DMS53 (cell line): ENCODE measurements around the gene LRMDA.

ENCODE experiments used
- DNase-seq: peaks from one replicate; lab custom pipeline; 2025; lab: John Stamatoyannopoulos, UW

The LRMDA gene

DNA sequence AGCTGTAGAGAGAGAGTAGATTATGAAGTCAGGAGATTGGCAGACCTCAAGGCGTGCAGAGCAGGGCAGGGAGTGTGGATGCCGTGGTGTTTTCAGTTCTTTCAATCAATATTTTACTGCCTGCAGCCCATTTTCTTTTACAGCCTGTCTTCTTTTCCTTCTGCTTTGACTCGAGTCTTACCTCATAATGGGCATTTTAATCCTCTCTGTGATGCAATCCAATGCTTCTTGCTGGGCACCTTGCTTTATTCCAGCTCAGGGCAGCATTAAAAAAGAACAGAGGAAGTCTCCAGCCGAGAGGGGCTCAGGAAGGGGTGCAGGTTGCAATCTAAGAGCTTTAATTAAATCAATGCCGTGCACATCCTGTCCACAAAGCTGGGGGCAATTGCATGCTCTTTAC lies 839.0 kb downstream of the LRMDA start:
- DNase-seq: no peak

DNA sequence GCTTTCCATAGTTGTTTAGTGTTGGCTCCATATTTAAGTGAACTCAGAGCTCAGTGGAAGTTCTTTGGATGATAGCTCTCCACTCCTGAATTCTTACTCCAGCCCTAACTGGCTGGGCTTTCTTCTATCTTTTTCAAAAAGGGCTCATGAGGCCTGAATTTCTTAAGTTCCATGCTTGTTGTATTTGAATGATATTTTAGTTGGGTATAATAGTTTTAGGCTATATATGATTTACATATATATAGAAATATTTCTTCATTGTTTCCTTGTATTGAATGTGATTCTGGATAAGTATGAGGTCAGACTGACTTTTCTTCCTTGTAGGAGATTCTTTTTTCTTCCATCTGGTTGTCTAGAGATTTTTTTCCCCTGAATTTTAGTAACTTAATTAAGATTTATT lies 843.5 kb downstream of the LRMDA start:
- DNase-seq: no peak

DNA sequence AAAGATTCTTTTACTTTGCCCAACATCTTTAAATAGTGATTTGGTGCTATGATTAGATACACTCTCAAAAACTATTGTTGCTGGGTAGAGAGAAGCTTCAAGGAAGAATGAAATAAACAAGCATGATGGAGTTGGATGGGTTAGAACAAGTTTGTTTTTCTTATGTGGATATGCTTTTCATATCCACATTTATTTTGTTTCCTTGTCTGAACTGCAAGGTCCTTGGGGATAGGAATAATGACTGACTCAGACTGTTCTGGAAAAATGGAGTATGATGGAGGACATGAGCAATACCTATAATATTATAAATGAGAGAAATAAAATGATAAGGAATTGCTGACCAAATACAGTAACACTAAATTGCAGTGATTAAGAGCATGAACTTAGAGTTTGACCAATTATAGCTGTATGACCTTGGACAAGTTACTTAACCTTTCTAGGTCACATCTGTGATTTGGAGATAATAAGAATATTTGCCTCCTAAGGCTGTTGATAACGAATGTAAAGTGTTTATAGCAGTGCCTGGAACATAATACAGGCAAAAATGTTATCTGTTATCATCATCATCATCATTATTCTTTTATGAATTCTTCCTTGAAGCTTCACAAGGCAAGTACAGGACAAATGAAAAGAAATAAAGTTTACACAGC lies 847.5 kb downstream of the LRMDA start:
- no peak for DNase-seq

GRCh38 chr10:76281659-76282058 lies 850.2 kb downstream of the LRMDA start:
- no peak for DNase-seq

- DNase-seq: no peak
These were observed 850.9 kb downstream of the LRMDA start for GRCh38 chr10:76282061-76283025.

GRCh38 chr10:76284351-76284750 lies 852.9 kb downstream of the LRMDA start:
- DNase-seq: no peak

GRCh38 chr10:76285012-76285411 lies 853.6 kb downstream of the LRMDA start:
- DNase-seq: peak; percentile 6

DNA sequence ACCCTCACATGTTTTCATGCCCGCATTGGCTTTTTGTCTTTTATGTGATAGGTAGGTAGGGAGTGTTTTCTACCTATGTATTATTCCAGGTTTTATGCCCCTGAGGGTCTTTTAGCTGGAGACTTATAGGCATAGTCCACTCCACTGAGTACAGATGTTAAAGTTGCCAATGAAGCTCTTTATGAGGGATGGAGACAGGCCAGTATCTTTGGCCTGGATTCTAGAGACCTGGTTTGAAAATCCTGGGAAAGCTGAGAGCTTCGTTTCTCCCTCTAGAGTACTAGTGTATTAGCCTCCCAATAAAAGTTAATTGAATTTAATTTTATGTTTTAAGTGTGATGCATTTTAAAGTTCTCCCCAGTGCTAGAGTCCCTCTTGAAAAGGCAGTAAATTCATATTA lies 854.1 kb downstream of the LRMDA start:
- no peak for DNase-seq

DNA sequence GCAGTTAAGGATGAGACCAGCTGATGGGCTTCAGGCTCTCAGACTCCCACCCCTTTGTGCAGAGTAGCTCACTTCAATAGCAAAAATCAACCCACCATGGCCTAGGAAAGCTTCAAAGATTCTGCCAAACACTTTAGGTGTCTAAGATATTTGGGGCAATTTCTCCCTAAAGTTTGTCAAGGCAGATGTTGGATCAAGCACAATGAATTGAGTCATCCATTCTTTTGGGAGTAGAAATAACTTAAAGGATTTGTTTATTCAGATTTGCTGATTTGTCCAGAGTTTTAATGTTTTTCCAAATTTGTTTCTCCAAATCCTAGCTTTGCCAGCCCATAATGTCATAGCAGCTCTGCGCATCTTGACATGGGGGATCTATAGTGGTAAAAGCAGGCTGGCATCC lies 855.1 kb downstream of the LRMDA start:
- DNase-seq: no peak

DNA sequence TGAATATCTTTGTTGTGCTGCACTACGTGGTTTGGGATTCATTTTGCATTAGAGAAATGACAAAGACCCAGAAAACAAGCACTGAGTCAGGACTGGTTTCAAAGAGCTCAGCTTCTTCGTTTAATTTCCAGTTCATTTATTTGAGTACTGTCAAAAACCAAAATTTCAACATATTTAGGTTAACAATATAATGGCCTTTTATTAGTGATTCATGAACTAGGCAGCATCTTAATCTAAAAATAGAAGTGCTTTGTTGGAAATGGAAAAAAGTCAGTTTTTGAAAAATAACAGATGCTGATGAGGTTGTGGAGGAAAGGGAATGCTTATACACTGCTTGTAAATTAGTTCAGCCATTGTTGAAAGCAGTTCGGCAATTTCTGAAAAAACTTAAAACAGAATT lies 856.4 kb downstream of the LRMDA start:
- no peak for DNase-seq

GRCh38 chr10:76291175-76291574 lies 859.8 kb downstream of the LRMDA start:
- DNase-seq: no peak

DNA sequence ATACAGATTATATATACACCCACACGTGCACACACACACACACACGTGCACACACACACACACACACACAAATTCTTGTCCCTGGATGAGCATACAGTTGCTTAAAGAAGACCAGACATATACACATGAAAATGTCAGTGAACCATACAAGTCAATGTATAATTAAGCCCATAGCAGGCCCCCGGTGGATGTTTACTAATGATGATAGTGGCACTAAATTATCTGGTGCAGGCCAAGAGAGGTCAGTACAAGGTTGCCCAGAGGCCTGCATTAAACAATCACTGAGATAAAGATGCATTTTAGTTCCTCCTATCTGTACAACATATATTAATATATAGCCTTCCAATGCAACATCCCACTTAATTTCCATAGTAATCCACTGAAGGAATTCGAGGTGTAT lies 860.5 kb downstream of the LRMDA start:
- DNase-seq: no peak

DNA sequence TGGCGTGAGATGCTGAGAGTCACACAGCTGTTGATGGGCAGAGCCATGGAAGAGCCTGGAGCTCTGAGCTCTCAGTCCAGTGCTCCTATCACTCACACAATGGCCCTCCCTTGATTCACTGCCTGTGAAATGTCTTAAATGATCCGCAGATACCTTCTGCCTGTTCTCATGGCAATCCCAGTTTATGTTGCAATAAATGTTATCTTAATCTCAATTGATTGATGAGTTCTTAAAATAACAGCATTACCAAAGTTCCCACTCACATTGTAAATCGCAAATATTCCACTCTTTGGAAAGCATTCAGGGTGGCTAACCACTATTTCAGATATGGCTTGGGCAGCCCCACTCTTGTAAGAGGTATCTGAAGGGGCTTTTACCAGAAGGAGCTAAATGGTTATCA lies 865.5 kb downstream of the LRMDA start:
- DNase-seq: peak; percentile 42

DNA sequence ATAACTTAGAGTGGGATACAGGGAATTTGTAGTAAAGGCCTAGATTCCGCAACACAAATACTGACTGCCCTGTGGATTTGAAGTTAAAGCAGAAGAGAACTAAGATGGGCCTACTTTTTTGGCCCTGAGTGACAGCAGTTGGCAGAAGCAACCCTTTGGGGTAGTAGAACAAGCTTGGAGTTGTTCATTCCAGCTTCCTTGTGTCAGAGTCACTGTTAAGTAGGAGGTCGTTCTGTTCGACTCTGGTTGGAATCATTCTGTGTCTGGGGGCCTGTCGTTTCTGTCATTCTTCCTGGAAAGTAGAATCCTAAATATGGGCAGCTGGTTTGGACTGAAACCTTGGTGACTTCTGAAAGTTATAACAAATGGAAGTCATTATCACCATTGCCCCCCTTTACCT lies 865.9 kb downstream of the LRMDA start:
- DNase-seq: peak; percentile 66

- DNase-seq: peak; percentile 98
These were observed 866.4 kb downstream of the LRMDA start for GRCh38 chr10:76297780-76298281.

DNA sequence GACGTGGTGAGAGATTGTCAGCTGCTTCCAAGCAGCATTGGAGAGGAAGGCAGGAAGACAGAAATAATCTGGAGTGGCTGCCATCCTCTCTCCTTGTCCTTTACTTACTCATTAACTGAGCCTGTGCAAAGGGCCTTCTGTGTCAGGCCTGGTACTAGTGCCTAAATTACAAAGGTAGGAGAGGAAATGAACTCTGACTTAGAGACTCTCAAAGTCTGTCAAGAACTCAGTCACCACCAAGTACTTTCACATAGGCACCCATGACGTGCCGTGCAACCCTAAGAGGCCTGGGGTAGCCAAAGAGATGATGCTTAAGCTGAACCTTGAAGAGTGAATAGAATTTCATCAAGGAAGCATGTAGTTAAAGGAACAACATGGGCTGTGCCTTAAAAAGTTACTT lies 866.9 kb downstream of the LRMDA start:
- DNase-seq: no peak

DNA sequence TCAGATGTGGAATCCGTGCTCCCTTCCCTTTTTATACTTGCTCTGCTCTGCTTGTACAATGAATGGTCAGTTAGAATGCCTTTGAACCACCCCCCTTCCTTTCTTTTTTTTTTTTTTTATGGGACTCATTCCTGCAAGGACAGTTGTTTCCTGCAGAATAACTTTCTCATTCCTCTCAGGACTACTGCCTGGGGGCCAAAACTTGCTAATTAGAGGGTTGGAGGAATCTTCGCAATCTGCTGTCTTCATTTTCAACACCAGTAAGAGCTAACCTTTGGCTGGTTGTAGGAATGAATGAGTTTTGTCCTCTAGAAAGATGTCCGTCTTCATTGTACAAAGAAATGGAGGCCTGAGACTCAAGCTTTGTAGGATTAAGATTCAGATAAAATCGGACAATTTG lies 868.1 kb downstream of the LRMDA start:
- DNase-seq: peak; percentile 6

DNA sequence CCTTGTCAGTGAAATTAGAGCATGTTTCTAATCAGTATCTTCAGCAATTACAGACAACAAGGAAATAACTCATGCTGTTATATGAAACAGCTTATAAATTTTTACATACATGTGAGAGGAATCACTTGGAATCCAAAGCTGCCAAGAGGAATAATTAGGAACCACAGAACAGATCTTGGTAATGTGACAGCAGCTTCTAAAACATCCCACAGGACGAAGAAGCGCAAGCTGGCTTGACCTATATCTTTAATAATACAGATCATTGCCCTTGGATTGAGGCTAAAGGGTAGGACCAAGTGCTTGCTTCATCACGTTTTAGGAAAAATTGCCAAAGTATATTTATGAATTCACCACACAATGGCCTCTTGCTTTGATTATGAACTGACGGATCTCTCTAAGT lies 869.8 kb downstream of the LRMDA start:
- DNase-seq: no peak

GRCh38 chr10:76301950-76302349 lies 870.5 kb downstream of the LRMDA start:
- peak; percentile 70 for DNase-seq

GRCh38 chr10:76302481-76302880 lies 871.1 kb downstream of the LRMDA start:
- no peak for DNase-seq

DNA sequence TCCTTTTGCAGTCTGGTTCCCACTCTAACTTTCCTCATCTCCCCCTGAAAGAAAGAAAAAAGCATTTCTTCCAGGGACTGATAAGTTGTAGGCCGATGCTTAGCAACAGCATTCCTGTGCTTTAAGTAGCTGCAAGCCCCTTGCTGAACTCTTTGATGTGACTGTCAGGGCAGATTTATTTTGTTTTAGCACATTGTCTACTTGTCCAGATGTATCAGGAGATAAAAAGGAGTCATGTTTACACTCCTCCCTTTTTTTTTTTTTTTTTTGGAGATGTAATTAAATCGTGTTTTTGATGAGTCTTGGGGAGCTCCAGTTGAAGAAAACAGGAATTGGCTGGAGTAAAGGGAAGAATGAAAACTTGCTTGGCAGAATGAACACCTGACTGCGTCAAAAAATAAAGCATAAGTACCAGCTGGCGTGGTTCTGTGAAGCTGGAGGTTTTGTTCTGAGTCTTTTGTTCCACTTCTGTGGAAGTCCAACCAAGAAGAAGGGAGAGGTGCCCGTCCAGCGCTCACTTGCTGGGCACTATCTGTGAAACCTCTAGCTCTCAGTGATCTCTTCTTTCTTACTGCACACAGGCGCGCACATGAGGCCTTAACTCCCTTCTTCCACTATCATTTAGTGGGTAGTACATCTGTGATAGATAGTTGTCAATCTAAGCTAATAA lies 871.7 kb downstream of the LRMDA start:
- DNase-seq: peak; percentile 50

DNA sequence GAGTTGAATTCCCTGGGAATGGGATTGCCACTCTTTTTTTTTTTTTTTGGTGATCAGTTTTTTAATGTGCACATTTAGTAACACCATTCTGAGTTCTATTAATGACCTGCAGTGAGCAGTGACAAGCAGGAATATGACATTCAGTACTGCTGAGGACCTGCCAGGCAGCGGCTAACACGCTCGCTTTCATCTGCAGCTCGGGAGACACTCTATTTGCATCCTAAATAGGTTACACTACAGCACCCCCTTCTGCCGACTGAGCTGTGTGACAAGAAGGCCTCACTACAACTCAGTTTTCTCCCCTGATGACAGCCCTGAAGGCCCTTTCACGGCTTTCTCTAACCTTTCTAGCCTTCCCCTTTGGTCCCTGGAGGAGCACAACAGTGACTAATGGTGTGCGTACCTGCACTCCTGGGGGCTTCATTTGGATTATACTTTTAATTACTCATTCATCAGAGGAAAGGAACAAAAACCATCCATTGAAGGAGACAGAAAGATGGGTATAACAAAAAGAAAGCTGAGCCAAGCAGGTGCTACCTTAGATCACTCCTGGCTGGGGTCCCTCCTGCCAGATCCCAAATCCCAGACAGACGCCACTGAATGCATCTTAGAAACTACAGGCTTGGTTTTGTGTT lies 872.4 kb downstream of the LRMDA start:
- peak; percentile 95 for DNase-seq
